H1 (cell line): ENCODE data around the gene TNFSF12. TPM values are rescaled to one million over a fixed set of nuclear protein-coding genes. Genes with fewer than 3 reads are reported as not detected.

Source experiments
- BCL11A ChIP-seq, 2 experiments: IDR thresholded peaks; one replicate each; pipeline ENCODE4 v1.6.1; 2011; ENCODE audit warnings: low read depth in 2 of 2, low read length in 2 of 2, mild to moderate bottlenecking in 2 of 2
- BRCA1 ChIP-seq: IDR thresholded peaks from 2 replicates; pipeline ENCODE4 v1.6.1; 2012; ENCODE audit warnings: low read depth, low read length, improper control_type of control experiment
- FOSL1 ChIP-seq: IDR thresholded peaks from 2 replicates; pipeline ENCODE4 v1.6.1; 2011; ENCODE audit warnings: mild to moderate bottlenecking, low read depth, low read length, moderate library complexity; ENCODE audit not compliant: insufficient read depth
- JUND ChIP-seq: IDR thresholded peaks from 2 replicates; pipeline ENCODE4 v1.6.1; 2011; ENCODE audit warnings: mild to moderate bottlenecking, improper control_type of control experiment, low read length
- KDM5A ChIP-seq: fragments of 200-600 bp; IDR thresholded peaks from 2 replicates; pipeline ENCODE4 v1.7.1; 2012; ENCODE audit warnings: mild to moderate bottlenecking, low read length, inconsistent platforms, mixed read lengths
- MAFK ChIP-seq: IDR thresholded peaks from 2 replicates; pipeline ENCODE4 v1.6.1; 2012; ENCODE audit warnings: low read depth, mild to moderate bottlenecking, improper control_type of control experiment, low read length
- NANOG ChIP-seq: IDR thresholded peaks from 2 replicates; pipeline ENCODE4 v1.6.1; 2011; ENCODE audit warnings: low read length, low read depth, mild to moderate bottlenecking, inconsistent platforms; ENCODE audit not compliant: insufficient read depth, poor library complexity, severe bottlenecking
- SAP30 ChIP-seq: fragments of 300-600 bp; sonication (generic); IDR thresholded peaks from 2 replicates; pipeline ENCODE4 v1.7.1; 2012; ENCODE audit warnings: low read length, moderate library complexity, mild to moderate bottlenecking, inconsistent platforms; ENCODE audit not compliant: insufficient read depth, insufficient replicate concordance
- SP4 ChIP-seq: IDR thresholded peaks from 2 replicates; pipeline ENCODE4 v1.6.1; 2012; ENCODE audit warnings: low read length, inconsistent platforms
- SRF ChIP-seq: IDR thresholded peaks from 2 replicates; pipeline ENCODE4 v1.6.1; 2011; ENCODE audit warnings: mild to moderate bottlenecking, low read depth, low read length, moderate library complexity
- SUZ12 ChIP-seq: fragments of 200-600 bp; sonication (generic); IDR thresholded peaks from 2 replicates; pipeline ENCODE4 v1.6.1; 2012; ENCODE audit warnings: mild to moderate bottlenecking, inconsistent platforms, low read length, moderate library complexity, mixed read lengths
- TBP ChIP-seq: IDR thresholded peaks from 2 replicates; pipeline ENCODE4 v1.6.1; 2011; ENCODE audit warnings: low read depth, low read length, improper control_type of control experiment
- TEAD4 ChIP-seq: IDR thresholded peaks from 2 replicates; pipeline ENCODE4 v1.6.1; 2012; ENCODE audit warnings: low read depth, low read length, inconsistent platforms, mixed read lengths
- polyA plus RNA-seq, 7 experiments: library from polyadenylated mRNA; depleted of rRNA in 3 of 7; stranded (reverse) in 5 of 7; unstranded in 2 of 7; fragments of >200 nt in 5 of 7; fragments of 200-250 nt in 2 of 7; gene quantifications; 1 replicate in 5 of 7; 2 replicates in 1 of 7; 4 replicates in 1 of 7; pipeline versions ENCODE4 v1.2.1 to v1.2.3, GENCODE V29; 2011 to 2013; ENCODE audit warnings: missing spikeins in 2 of 7, mixed read lengths in 2 of 7
- total RNA-seq: library from RNA; stranded (reverse); fragmentation: NEBNext Ultra II Directional; extraction: Animal tissue kit (Norgen Biotek cat#: 25700); gene quantifications from 2 replicates; pipeline ENCODE4 v1.2.1, GENCODE V29; 2021
- TF ChIP-seq, protein P1 (sequence below): IDR thresholded peaks from 2 replicates; pipeline ENCODE4 v1.6.1; 2012; ENCODE audit warnings: inconsistent platforms
- TF ChIP-seq, protein P2 (sequence below), 3 experiments: IDR thresholded peaks; 1 replicate in 2 of 3; 2 replicates in 1 of 3; pipeline versions ENCODE4 v1.5.1 to v1.6.1; 2011; ENCODE audit warnings: low read length in 3 of 3, mild to moderate bottlenecking in 3 of 3, inconsistent platforms in 2 of 3, low read depth in 1 of 3, moderate library complexity in 1 of 3; ENCODE audit not compliant: insufficient read depth in 1 of 3; ENCODE audit errors: control extremely low read depth in 1 of 3
- TF ChIP-seq, protein P3 (sequence below): IDR thresholded peaks from 2 replicates; pipeline ENCODE4 v1.6.1; 2011; ENCODE audit warnings: low read length, improper control_type of control experiment
- TF ChIP-seq, protein P4 (sequence below): IDR thresholded peaks from 2 replicates; pipeline ENCODE4 v1.6.1; 2012; ENCODE audit warnings: inconsistent platforms
- TF ChIP-seq, protein P5 (sequence below): IDR thresholded peaks from 2 replicates; pipeline ENCODE4 v1.6.1; 2012; ENCODE audit warnings: low read length, inconsistent platforms

The TNFSF12 gene
- total and polyA plus RNA-seq, 2 of the 8 experiments (the other 6 are each of a cell fraction or from before 2014, with no cell fraction given): 7.2 to 9.6 TPM

DNA sequence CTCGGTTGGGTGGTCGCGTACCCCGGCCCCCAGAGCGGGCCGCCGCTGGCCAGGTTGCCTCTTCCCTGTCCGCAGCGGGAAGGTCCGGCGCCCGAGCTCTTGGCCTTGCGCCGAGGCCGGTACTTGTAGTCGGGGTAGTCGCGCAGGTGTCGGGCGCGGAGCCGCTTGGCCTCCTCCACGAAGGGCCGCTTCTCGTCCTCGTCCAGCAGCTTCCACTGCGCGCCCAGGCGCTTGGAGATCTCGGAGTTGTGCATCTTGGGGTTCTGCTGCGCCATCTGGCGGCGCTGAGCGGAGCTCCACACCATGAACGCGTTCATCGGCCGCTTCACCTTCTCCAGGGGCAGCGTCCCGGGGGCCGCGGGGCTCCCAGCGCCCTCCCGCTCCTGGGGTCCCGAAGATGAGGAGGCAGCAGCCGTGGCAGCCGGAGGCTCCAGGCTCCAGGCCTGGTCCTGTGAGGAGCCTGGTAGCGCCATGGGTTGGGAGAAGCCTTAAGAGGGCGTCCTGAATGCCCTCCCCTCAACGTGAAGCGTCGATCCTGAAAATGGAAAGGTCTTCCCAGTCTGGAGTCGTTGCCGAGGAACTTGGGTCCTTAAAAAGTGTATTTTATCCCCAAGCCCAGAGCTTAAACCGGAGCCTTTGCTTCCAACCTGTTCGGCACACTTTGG is 40.5 kb downstream of the TNFSF12 start (continued):
- TF ChIP-seq NANOG: no peak
- TF ChIP-seq, protein P1, sequence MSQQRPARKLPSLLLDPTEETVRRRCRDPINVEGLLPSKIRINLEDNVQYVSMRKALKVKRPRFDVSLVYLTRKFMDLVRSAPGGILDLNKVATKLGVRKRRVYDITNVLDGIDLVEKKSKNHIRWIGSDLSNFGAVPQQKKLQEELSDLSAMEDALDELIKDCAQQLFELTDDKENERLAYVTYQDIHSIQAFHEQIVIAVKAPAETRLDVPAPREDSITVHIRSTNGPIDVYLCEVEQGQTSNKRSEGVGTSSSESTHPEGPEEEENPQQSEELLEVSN: 0 out of 2 replicates have a peak, but pooled peaks have one; percentile 7
- TF ChIP-seq BCL11A (IDR thresholded peaks at IDR 0.05; ENCODE audit: low read depth in 2 of 2, low read length in 2 of 2): no peak
- TF ChIP-seq BRCA1: no peak
- TF ChIP-seq, protein P2, sequence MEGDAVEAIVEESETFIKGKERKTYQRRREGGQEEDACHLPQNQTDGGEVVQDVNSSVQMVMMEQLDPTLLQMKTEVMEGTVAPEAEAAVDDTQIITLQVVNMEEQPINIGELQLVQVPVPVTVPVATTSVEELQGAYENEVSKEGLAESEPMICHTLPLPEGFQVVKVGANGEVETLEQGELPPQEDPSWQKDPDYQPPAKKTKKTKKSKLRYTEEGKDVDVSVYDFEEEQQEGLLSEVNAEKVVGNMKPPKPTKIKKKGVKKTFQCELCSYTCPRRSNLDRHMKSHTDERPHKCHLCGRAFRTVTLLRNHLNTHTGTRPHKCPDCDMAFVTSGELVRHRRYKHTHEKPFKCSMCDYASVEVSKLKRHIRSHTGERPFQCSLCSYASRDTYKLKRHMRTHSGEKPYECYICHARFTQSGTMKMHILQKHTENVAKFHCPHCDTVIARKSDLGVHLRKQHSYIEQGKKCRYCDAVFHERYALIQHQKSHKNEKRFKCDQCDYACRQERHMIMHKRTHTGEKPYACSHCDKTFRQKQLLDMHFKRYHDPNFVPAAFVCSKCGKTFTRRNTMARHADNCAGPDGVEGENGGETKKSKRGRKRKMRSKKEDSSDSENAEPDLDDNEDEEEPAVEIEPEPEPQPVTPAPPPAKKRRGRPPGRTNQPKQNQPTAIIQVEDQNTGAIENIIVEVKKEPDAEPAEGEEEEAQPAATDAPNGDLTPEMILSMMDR (IDR thresholded peaks at IDR 0.05; ENCODE audit: control extremely low read depth in 1 of 3, insufficient read depth in 1 of 3, low read depth in 1 of 3, low read length in 3 of 3): peak; percentile 86 to 92 (median 91)
- TF ChIP-seq KDM5A: no peak
- TF ChIP-seq, protein P3, sequence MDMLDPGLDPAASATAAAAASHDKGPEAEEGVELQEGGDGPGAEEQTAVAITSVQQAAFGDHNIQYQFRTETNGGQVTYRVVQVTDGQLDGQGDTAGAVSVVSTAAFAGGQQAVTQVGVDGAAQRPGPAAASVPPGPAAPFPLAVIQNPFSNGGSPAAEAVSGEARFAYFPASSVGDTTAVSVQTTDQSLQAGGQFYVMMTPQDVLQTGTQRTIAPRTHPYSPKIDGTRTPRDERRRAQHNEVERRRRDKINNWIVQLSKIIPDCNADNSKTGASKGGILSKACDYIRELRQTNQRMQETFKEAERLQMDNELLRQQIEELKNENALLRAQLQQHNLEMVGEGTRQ: no peak
- TF ChIP-seq JUND: no peak
- TF ChIP-seq FOSL1: no peak
- TF ChIP-seq TEAD4: no peak
- TF ChIP-seq MAFK: no peak
- TF ChIP-seq SP4: no peak
- TF ChIP-seq, protein P4, sequence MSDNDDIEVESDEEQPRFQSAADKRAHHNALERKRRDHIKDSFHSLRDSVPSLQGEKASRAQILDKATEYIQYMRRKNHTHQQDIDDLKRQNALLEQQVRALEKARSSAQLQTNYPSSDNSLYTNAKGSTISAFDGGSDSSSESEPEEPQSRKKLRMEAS: peak; percentile 56; the same call in 1 of the 2 replicates
- TF ChIP-seq SUZ12: 0 out of 2 replicates have a peak, but pooled peaks have one; percentile 23
- TF ChIP-seq, protein P5, sequence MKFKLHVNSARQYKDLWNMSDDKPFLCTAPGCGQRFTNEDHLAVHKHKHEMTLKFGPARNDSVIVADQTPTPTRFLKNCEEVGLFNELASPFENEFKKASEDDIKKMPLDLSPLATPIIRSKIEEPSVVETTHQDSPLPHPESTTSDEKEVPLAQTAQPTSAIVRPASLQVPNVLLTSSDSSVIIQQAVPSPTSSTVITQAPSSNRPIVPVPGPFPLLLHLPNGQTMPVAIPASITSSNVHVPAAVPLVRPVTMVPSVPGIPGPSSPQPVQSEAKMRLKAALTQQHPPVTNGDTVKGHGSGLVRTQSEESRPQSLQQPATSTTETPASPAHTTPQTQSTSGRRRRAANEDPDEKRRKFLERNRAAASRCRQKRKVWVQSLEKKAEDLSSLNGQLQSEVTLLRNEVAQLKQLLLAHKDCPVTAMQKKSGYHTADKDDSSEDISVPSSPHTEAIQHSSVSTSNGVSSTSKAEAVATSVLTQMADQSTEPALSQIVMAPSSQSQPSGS: no peak
- 0 out of 2 replicates have a peak, but pooled peaks have one; percentile 52 for TF ChIP-seq TBP
- TF ChIP-seq SAP30: no peak
- TF ChIP-seq SRF: no peak
